HUDEP-2 (cell line): ENCODE data around the gene C15orf39.
A peak's percentile ranks its signal among the peaks of the same experiment; 100 is the strongest.
"Not testable (repeated sequence)": the region's sequence is repeated elsewhere in the genome, so short reads cannot be mapped to it uniquely, and the experiment has no call there.

ENCODE experiments used
- DNase-seq, 76 experiments: peaks; one replicate each; lab custom pipeline; 2025; ENCODE audit not compliant: unreplicated experiment in 76 of 76; lab: John Stamatoyannopoulos, UW

The C15orf39 gene

DNA sequence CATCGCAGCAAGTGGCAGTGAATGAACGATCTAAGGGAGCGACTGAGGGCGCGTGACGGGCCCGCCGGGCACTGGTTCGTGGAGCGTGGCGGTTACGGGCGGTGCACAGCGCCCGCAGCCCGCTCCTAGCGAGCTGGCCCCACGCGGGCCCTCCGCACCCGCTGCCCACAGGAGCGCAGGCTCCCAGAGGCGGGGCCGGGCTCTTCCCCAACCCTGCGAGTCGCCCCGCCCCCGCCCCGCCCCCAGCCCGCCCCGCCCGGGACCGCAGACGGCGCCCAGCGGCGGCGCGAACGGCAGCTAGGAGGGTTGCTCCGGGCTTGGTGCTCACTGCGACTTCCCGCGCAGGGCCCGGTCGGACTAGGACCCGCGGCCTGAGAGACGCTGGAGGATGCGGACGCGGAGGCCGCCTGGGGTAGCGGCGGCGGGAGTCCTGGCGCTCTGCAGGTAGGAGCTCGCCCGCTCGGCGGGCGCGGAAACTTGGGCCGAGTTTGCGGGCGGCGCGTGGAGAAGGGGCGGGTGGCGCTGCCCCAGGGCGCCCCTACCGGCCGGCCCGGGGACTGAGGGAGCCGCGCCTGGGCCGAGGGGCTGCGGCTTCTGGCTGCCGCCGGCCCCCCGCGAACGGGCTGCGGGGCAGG is at the start of gene C15orf39:
Gene C15orf39 (plus strand): TSS at position 267 of the 635 bp plus-strand sequence. CDS start 4,167 bp downstream, outside the sequence.
- DNase-seq = peak in 69 of 76 experiments; percentile 3 to 80 (median 60)

DNA sequence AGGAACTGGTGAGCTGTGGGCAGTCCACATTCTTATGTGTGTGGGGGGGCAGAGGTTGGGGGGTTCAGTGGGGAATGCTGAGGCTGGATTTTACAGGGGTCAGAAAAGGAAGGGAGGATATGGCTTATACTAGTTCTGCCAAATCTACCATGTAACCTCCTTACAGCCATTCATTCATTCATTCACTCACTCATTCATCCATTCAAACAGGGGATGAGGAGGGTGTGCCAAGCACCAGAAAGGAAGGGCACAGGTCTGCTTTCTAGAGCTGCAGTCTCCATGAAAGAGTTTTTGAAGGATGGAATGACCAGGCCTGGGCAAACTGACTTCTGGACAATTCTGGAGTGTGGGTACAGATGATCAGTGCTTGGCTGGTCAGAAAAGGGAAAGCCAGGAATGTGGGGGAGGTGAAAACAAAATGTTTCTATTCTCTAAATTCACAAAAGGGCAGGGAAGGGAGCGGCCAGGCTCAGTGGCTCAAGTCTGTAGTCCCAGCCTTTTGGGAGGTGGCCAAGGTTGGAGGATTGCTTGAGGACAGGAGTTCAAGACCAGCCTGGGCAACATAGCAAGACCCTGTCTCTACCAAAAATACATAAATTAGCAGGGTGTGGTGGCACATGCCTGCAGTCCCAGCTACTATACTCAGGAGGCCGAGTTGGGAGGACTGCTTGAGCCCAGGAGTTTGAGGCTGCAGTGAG is 49.2 kb upstream of the C15orf39 start:
- no peak for DNase-seq

DNA sequence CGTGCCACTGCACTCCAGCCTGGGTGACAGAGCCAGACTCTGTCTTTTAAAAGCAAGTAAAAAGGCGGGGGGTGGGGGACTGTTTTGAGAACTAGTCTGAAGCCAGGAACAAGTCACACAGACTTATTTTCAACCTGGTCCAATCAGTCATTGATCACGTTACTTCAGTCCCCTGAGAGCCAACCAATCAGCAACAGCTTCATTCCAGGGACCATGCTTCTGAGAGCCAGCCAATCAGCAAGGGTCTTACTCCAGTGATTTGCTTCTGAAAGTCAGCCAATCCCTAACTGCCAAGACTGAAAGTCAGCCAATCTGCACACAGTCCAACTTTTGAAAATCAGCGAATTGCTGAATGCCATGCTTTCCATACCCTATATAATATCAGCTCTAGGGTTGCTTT is 48.6 kb upstream of the C15orf39 start:
- DNase-seq = peak in 44 of 76 experiments; percentile 8 to 72 (median 38)

DNA sequence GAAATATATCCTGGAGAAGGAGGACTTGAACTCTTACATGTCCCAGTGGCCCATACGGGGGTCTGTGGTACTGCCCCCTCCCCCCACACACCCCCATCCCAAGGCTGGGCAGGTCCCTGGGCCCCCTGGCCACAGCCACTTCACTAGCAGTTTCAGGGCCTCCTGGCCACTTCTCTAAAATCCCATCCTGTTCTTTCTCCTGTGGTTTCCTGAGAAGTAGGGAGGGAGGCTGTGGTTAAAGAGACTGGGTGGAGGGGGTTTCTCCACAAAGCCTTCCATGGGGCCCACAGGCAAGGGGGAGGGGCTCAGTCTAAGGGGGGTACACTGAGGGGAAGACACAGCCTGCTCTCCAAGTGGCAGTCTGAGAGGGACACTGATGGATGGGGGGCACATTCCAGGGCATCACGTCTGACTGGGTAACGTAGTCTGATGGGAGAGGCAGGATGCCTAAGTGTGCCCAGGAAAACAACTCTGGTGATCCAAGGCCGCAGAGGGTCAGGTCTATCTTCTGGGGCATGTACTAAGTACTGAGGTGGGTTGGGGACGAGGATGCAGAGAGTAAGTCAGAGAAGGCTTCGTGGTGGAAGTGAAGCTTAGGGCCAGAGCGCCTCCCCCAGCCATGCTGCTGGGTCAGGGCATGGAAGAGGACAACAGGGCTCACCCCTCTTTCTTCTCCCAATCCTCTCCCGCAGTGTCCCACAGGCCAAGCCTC is 48.0 kb upstream of the C15orf39 start:
- no peak for DNase-seq

DNA sequence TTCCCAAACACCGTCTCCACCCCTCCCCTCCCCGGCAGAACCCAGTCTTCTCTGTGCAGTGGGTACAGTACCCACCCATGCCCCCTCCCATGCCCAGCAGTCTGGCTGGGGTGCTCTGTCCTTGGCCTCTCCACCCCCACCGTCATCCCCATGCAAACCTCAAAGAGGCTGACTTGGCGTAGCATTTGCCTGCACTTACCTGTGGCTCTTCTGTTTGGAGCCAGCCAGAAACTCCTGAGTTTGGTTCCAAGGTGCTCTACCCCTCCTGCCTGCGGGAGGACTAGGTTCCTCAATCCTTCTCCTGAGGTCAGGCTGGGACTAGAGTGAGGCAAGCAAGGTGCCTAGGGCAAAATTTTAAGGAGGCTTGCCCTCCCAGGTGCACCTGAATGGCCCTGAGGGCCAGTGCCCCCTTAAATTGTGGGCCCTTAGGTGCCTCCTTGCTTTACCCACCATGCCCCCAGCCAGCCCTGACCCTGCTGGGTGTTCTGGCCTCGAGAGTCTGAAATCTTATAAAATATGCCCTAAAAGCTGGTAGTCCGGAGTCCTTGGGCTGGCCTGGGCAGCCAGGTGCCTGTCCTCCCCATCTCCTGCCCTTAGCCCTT is 47.1 kb upstream of the C15orf39 start:
- DNase-seq = no peak

DNA sequence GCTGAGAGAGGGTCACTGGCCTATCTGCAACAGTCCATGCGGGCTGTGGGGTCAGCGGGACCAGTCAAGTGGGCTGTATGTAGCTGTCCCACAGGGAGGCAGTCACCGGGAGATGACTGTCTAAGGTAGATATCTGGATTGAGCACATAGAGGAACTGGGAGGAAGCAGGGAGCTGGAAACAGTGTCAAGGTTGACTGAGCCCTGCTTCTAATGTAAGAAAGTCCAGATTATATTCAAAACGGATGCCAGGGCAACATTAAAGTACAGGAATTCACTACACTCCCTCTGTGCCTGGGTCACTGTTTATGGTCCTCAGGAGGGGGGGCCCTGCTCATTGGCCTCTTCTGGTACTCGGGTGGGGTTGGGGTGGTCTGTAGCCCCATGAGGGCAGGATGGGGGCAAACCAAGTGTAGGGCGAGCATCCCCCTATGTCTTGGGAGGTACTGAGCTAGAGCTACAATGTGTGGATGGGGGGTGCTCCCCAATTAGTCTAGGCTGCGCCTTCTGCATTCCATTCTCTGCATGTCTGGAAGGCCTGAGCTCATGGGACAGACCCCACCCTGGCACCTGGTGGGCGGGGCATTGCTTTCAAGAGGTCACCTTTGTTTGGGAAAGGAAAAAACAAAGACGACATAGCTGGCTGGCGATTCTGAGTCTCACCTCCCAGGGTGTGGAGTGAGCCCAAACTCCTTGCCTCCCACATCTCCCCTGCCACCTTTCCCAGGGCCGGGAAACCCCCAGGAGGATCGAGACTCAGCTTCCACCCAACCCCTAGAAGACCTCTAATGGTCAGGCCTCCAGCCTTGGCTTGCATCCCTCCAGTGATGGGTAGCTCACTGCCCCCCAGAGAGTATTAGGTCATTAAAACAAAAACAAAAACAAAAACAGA is 45.1 kb upstream of the C15orf39 start:
- DNase-seq = no peak

DNA sequence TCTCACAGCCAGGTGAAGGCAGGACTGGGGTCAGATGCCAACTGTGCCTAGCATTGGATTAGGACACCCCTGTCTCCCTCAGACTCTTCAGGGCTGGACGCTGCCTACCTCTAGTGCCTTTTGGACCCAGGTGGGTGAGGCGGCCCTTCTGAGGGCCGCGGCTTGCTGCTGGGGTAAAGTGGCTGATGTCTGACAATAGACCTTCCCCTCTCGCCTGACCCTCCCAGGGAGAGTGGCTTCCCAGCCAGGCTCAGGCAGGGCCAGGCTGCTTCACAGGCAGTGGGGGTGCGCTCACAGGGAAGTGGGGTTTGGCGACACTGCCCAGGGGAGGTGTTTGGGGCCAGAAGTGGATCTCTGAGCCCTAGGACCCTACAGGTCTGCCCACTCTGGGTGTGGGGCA is 43.3 kb upstream of the C15orf39 start:
- no peak for DNase-seq

DNA sequence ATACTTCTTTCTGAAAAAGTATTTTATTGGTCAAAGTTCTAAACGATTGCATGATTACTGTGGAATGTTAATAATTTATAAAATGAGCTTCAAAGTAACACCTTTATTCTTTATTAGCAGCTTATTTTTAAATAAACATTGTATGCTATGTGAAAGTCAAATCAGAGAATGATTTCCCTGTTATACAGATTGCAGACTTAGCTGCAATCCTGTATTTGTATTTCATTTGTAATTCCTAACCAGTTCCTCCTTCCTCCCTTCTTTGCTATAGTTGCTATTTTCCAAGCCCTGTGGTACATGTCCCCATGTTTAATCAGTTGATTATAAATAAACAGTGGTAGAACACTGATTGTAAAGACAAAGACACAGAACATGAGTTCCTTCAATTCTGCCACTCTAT is 42.4 kb upstream of the C15orf39 start:
- no peak for DNase-seq

DNA sequence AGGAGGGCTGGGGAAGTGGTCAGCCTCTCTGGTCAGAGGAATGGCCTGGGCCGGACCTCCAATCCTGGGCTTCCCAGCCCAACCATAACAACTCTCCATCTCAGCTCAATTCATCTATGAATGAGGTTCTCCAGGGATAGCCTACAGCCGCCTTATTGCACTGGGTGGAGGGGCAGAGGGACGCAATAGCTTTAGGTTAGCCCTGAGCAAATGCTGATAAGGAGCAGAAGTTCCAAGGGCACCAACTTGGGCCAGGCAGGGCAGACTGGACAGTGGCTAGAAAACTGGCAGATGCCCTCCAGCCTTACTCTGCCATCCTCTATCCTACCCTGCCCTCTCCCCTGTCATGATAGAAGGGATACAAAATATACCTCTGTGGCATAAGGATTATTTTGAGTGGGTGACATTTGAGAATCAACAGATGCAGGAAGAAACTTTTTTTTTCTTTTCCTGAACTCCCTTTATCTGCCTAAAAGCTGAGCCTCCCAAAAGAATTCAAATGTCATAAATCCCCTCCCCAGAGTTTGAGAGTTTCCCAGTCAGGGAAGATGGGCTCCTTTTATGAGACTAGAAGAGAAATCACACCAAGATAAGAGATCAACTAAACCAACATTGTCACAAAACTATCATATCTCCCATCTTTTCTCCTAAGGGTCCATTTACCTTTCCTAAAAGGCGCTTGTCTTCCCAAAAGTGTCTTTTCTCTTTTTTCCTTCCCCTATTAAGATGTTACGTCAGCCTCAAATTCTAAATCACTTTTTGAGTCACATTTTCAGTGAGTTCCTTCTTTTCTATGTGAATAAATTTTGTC is 40.4 kb upstream of the C15orf39 start:
- peak in 2 of 76 experiments; percentile 10 to 12 for DNase-seq

DNA sequence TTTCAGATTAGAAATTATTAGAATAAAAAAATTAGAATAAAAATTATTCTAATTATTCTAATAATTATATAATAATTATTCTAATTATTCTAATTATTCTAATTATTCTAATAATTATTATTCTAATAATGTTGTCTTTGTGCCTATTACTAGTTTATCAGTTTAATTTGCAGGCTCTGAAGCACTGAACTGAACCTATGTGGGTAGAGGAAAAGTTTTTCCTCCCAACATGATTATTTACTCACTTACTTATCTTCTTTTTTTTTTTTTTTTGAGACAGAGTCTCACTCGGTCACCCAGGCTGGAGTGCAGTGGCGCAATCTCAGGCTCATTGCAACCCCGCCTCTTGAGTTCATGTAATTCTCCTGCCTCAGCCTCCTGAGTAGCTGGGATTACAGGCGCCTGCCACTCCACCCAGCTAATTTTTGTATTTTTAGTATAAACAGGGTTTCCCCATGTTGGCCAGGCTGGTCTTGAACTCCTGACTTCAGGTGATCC is 39.7 kb upstream of the C15orf39 start:
- DNase-seq = peak in 10 of 76 experiments; percentile 9 to 20 (median 14)

DNA sequence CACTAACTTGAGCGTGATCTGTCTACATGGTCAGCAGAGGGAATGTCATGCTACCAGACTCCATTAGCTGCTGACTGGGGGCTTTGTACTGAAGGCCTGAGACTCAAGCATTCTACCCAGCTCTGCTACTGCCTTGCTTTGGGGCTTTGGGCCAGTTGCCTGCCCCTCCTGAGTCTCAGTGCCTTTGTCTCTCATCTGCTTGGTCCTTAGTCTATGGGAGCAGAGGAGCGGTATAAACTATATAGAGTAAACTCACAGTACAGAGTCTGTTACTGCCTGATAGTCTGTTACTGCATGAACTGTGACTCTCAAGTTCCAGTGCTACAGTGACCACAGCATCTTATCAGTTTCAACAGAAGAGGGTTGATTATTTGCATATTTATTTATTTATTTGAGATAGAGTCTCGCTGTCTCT is 38.5 kb upstream of the C15orf39 start:
- peak in 68 of 76 experiments; percentile 11 to 91 (median 58) for DNase-seq

DNA sequence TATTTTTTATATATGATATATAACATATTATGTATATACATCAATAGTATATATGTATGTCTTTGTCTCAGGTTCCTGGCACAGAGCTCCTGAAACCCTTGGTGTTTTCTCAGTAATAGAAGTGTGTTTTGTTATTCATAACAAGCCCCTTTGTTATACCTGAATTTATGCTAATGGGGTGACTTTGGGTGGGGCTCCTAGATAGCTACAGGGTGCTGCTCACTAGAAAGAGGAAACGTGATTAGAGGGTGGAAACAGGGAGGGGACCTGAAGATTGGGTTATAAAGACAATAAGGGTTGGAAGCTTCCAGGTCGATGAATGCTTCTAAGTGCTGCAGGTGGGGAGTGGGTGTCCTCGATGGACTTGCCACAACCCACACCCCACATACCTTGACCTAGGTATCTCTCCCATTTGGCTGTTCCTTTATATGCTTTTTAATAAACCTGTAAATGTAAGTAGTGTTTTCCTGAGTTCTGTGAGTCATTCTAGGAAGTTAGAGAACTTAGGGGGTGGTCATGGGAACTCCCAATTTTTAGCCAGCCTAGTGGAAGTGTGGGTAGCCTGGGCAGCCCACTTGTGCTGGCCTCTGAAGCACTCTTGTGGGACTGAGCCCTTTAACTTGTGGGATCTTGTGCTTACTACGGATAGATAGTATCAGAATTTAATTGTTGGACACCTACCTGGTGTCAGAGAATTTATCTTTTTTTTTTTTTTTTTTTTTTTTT is 36.9 kb upstream of the C15orf39 start:
- peak in 8 of 76 experiments; percentile 7 to 42 (median 16) for DNase-seq

DNA sequence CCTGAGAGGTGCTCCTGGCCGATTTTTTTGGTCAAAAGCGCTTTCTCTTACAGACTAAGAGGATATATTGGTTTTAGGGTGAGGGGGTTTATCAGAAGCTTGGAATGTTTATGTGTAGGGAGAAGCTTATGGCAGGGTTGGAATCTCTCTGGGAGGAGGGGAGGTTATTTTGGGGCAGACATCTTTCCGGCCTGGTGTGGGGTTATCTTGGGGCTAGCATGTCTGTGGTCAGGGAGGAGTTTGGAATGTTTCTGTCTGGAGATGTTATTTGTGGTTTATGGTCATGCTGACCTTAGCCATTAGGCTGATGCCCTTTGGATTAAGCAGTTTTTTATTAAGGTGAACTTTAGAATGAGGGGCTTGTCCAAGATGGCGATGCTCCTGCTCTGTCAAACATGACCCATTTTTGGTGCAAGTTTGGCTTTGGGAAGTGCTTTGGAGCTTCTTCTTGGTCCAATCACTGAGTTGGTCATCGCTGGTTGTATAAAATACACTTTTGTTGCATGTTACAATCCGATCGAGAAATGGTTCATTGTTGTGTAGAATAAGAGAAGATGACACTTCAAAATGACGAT is 35.1 kb upstream of the C15orf39 start:
- not testable (repeated sequence) for DNase-seq

DNA sequence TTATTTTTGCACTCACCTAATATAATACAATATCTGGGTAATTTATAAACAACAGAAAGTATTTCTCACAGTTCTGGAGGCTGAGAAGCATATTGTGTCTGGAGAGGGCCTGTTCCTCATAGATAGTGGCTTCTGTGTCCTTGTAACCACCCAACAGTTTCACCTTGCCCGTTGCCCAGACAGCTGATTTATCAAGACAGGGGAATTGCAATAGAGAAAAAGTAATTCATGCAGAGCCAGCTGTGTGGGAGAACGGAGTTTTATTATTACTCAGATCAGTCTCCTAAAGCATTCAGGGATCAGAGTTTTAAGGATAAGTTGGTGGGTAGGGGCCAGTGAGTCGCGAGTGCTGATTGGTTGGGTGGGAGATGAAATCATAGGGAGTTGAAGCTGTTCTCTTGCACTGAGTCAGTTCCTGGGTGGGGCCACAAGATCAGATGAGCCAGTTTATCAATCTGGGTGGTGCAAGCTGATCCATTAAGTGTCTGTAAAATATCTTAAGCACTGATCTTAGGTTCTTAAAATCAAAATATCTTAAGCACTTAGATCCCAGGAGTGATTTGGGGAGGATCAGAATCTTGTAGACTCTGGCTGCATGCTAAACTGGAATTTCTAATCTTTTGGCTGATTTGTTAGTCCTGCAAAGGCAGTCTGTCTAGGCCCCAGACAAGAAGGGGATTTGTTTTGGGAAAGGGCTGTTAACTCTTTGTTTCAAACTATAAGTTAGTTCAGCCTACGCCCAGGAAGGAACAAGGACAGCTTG is 33.9 kb upstream of the C15orf39 start:
- DNase-seq = peak in 70 of 76 experiments; percentile 11 to 88 (median 60)

DNA sequence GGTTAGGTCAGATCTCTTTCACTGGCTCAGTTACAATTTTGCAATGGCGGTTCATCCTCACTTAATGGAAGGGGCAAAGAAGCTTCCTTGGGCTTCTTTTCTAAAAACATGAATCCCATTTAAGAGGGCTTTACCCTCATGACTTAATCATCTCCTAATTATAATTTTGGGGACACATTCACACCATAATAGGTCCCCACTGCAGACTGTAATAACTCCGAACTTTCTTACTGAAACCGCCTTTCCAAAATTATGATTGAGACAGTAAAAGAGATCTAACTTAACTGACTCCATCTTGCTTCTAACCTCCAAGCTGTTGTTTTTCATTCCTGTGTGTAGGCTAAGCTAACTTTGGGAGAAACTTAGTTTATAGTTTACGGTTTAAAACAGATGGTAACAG is 33.3 kb upstream of the C15orf39 start:
- no peak for DNase-seq

DNA sequence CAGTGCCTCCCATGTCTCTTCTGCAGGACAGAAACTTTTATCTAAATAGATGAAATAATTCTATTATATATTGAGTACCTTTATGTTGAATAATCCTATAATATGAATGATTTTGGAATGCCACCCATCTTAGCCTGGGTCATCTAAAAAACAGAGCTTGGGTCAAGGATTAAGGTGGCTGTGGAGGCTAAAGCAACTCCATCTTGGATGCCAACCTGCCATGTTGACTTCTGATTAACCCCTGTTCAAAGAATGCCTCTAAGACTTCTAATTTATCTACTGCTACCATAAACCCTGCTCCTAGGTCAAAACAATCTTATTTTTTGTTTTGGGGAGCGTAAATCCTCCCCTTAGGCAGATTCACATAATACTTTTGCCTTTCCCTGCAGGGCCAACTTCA is 31.5 kb upstream of the C15orf39 start:
- no peak for DNase-seq

DNA sequence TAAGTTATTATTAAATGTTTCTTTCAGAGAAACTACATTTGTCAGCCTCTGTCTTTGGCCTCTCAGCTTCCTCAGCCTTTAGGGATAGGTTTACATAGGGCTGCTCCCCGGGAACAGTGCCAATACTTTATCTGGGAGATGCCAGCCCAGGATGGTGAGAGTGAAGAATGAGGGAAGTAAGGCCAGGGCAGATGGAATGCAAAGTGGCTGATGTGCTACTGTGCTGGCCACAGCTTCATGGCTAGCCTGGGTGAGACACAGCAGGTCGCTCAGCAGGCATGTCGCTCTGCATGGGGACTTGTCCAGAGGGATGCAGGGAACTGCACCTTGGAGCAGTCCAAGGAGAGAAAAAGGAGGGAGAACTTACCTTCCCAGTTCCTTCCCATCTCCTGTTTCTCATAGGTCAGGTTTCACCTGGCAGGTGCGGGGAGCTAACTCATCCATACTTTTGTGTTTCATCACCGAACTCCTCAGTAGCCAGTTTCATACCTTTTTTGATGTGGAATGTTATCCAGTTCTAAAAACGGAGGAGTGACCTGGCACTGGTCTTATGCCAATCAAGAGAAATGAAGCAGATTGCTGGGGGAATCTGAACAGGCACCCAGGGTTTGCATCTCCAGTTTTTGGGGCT is 30.9 kb upstream of the C15orf39 start:
- peak in 26 of 76 experiments; percentile 9 to 70 (median 28) for DNase-seq
